Endodermal cell (in vitro differentiated cells): ENCODE results near the gene DYNC2LI1. TPM values are rescaled to one million over a fixed set of nuclear protein-coding genes. Genes with fewer than 3 reads are reported as not detected.

Experiments used
- DNase-seq: peaks from one replicate; pipeline ENCODE4 v3.0.0-alpha.2; 2017
- H3K27ac ChIP-seq: 2 replicates; pipeline ENCODE4 v1.5.1; 2013; ENCODE audit warnings: mild to moderate bottlenecking, low read depth, low read length, moderate library complexity
- H3K27me3 ChIP-seq: 2 replicates; pipeline ENCODE4 v1.6.1; 2013; ENCODE audit warnings: mild to moderate bottlenecking, low read length, moderate library complexity; ENCODE audit not compliant: insufficient read depth, control insufficient read depth, poor library complexity, severe bottlenecking
- H3K36me3 ChIP-seq: 2 replicates; pipeline ENCODE4 v1.7.0; 2013; ENCODE audit warnings: mild to moderate bottlenecking, low read length, moderate library complexity; ENCODE audit not compliant: control insufficient read depth, insufficient read depth
- H3K4me1 ChIP-seq: one replicate; pipeline ENCODE4 v1.7.0; 2013; ENCODE audit warnings: low read length; ENCODE audit not compliant: control insufficient read depth, insufficient read depth
- H3K4me3 ChIP-seq: 2 replicates; pipeline ENCODE4 v1.5.1; 2013; ENCODE audit warnings: mild to moderate bottlenecking, low read length, moderate library complexity
- H3K9ac ChIP-seq: 2 replicates; pipeline ENCODE4 v1.6.1; 2013; ENCODE audit warnings: mild to moderate bottlenecking, low read length, moderate library complexity; ENCODE audit not compliant: poor library complexity, severe bottlenecking; ENCODE audit errors: extremely low read depth
- H3K9me3 ChIP-seq: 2 replicates; pipeline ENCODE4 v1.6.1; 2013; ENCODE audit warnings: mild to moderate bottlenecking, low read length, moderate library complexity; ENCODE audit not compliant: control insufficient read depth
- H3K27ac Mint-ChIP-seq: 2 replicates; pipeline ENCODE4 v1.8.0; 2020; ENCODE audit warnings: mixed read lengths
- H3K27me3 Mint-ChIP-seq: 2 replicates; pipeline ENCODE4 v1.8.0; 2021; ENCODE audit warnings: mild to moderate bottlenecking, mixed read lengths; ENCODE audit not compliant: insufficient read depth
- H3K36me3 Mint-ChIP-seq: 2 replicates; pipeline ENCODE4 v1.8.0; 2020; ENCODE audit warnings: low read depth, mixed read lengths
- H3K4me1 Mint-ChIP-seq: 2 replicates; pipeline ENCODE4 v1.8.0; 2020; ENCODE audit warnings: mixed read lengths
- H3K4me3 Mint-ChIP-seq: 2 replicates; pipeline ENCODE4 v1.8.0; 2020; ENCODE audit warnings: mild to moderate bottlenecking, moderate library complexity, mixed read lengths
- H3K9me3 Mint-ChIP-seq: 2 replicates; pipeline ENCODE4 v1.8.0; 2020; ENCODE audit warnings: mild to moderate bottlenecking, mixed read lengths
- CTCF ChIP-seq: fragments of 200-600 bp; sonication (generic); conservative IDR thresholded peaks from 2 replicates; pipeline ENCODE4 v1.5.0; 2021; ENCODE audit warnings: antibody characterized with exemption, mild to moderate bottlenecking
- WGBS, 2 experiments: methylation state at CpG; one replicate each; pipeline versions ENCODE4 v1.1.5 to v1.1.7; 2013; ENCODE audit warnings: missing lambda C conversion rate in 2 of 2, mixed read lengths in 1 of 2; ENCODE audit not compliant: insufficient coverage in 1 of 2, insufficient read length in 1 of 2; 5-methylcytosine and 5-hydroxymethylcytosine counted together
- total RNA-seq, 2 donors: library from RNA; stranded (reverse); fragmentation: NEBNext Ultra II Directional in 1 of 2; extraction: Animal tissue kit (Norgen Biotek cat#: 25700) in 1 of 2; gene quantifications; 2 replicates in 1 of 2; 3 replicates in 1 of 2; pipeline ENCODE4 v1.2.1, GENCODE V29; 2021

Gene DYNC2LI1
- total RNA-seq, 2 donors from 2014 or later, result 17.1 to 39.7 TPM

- Histone ChIP-seq H3K9me3 (no peaks in the 10 kb centered on the region), H3K36me3 (no peaks in the 10 kb centered on the region), H3K9ac (no peak overlapping the region), H3K27ac (no peak overlapping the region), H3K4me1 (no peaks in the 10 kb centered on the region), H3K27me3 (no peaks in the 10 kb centered on the region), H3K4me3 (no peak overlapping the region)
- Mint-ChIP-seq H3K9me3 (no peaks in the 10 kb centered on the region), H3K27me3 (no peaks in the 10 kb centered on the region), H3K36me3 (peaks cover 3% of the 10 kb centered on the region), H3K27ac (no peak overlapping the region), H3K4me1 (peaks cover 14% of the 10 kb centered on the region), H3K4me3 (no peak overlapping the region)
- no peak for TF ChIP-seq CTCF
- DNase-seq, result no peak
- 86 to 100% methylated on average over 1 of the region's 1 CpG for WGBS, 2 experiments
Measured at GRCh38 chr2:43810888-43811287, 37.0 kb downstream of the DYNC2LI1 start.

- WGBS, 2 experiments, result 83 to 89% methylated on average over 1 to 2 of the region's 2 CpGs
- DNase-seq, result no peak
- no peaks in the 10 kb centered on the region for H3K27me3 ChIP-seq
Measured at GRCh38 chr2:43812006-43812405, 38.2 kb downstream of the DYNC2LI1 start.

GRCh38 chr2:43812947-43813346 is 39.1 kb downstream of the DYNC2LI1 start:
- WGBS, 2 experiments, result 78% methylated on average over 2 of the region's 2 CpGs; no CpG with 5 or more reads in 1 of the 2 experiments
- Histone ChIP-seq H3K4me1 (no peaks in the 10 kb centered on the region), H3K9ac (no peak overlapping the region), H3K9me3 (no peaks in the 10 kb centered on the region), H3K4me3 (no peak overlapping the region), H3K36me3 (no peaks in the 10 kb centered on the region), H3K27ac (no peak overlapping the region), H3K27me3 (no peaks in the 10 kb centered on the region)
- Mint-ChIP-seq H3K9me3 (no peaks in the 10 kb centered on the region), H3K4me3 (no peak overlapping the region), H3K36me3 (no peaks in the 10 kb centered on the region), H3K27ac (no peak overlapping the region), H3K27me3 (no peaks in the 10 kb centered on the region), H3K4me1 (no peaks in the 10 kb centered on the region)
- DNase-seq, result no peak
- TF ChIP-seq CTCF, result no peak

More at GRCh38 chr2:43812006-43812405, 38.2 kb downstream of the DYNC2LI1 start:
- H3K9me3 ChIP-seq, result no peaks in the 10 kb centered on the region
- no peaks in the 10 kb centered on the region for H3K4me1 ChIP-seq
- Mint-ChIP-seq H3K9me3 (no peaks in the 10 kb centered on the region), H3K4me3 (no peak overlapping the region), H3K36me3 (no peaks in the 10 kb centered on the region), H3K27ac (no peak overlapping the region), H3K27me3 (no peaks in the 10 kb centered on the region), H3K4me1 (peaks cover 7% of the 10 kb centered on the region)
- no peak overlapping the region for H3K4me3 ChIP-seq
- H3K9ac ChIP-seq, result no peak overlapping the region
- no peak overlapping the region for H3K27ac ChIP-seq
- no peak for TF ChIP-seq CTCF
- no peaks in the 10 kb centered on the region for H3K36me3 ChIP-seq
